Naive thymus-derived CD4-positive, alpha-beta T cell (primary cell): ENCODE results near the gene TMEM45A. TPM values are rescaled to one million over a fixed set of nuclear protein-coding genes. Genes with fewer than 3 reads are reported as not detected.

ENCODE experiments used
- ATAC-seq: fragments of 150-1000 bp; cut with Tn5 transposase; 2 replicates; pipeline ENCODE4 v1.10.0; 2021; ENCODE audit warnings: mild to moderate bottlenecking, moderate library complexity
- CTCF ChIA-PET: fragments of 350-600 bp; sonication (Branson Sonifier 250); formaldehyde crosslinking; loops from one replicate; lab custom pipeline; 2021; ENCODE audit warnings: antibody characterized with exemption; lab: Charles Lee
- POLR2A ChIA-PET: fragments of 350-600 bp; sonication (Branson Sonifier 250); formaldehyde crosslinking; loops from one replicate; lab custom pipeline; 2021; ENCODE audit warnings: antibody characterized with exemption, inconsistent platforms; lab: Charles Lee
- DNase-seq, 9 donors: peaks; one replicate each; pipeline versions ENCODE4 v3.0.0 to v3.0.0-alpha.2; 2020 to 2022; ENCODE audit warnings: mixed read lengths in 1 of 9
- H3K27ac ChIP-seq: one replicate; pipeline ENCODE4 v1.7.0; 2013; ENCODE audit warnings: mild to moderate bottlenecking, low read depth, low read length, moderate library complexity
- H3K27me3 ChIP-seq, 2 donors: one replicate each; pipeline ENCODE4 v1.7.0; 2013; ENCODE audit warnings: low read length in 2 of 2, mild to moderate bottlenecking in 2 of 2, moderate library complexity in 2 of 2; ENCODE audit not compliant: control insufficient read depth in 2 of 2, insufficient read depth in 2 of 2
- H3K36me3 ChIP-seq, 3 experiments: 1 replicate in 2 of 3; 2 replicates in 1 of 3; pipeline ENCODE4 v1.7.0; 2013; ENCODE audit warnings: low read length in 3 of 3, mild to moderate bottlenecking in 3 of 3, moderate library complexity in 1 of 3; ENCODE audit not compliant: insufficient read depth in 3 of 3, control insufficient read depth in 2 of 3
- H3K4me1 ChIP-seq, 2 donors: one replicate each; pipeline ENCODE4 v1.7.0; 2013; ENCODE audit warnings: low read length in 2 of 2, mild to moderate bottlenecking in 2 of 2, moderate library complexity in 1 of 2; ENCODE audit not compliant: control insufficient read depth in 2 of 2, insufficient read depth in 2 of 2
- H3K4me3 ChIP-seq: 2 replicates; pipeline ENCODE4 v1.7.0; 2013; ENCODE audit warnings: mild to moderate bottlenecking, low read length
- H3K9me3 ChIP-seq, 3 experiments: 1 replicate in 2 of 3; 2 replicates in 1 of 3; pipeline ENCODE4 v1.7.0; 2013; ENCODE audit warnings: low read length in 3 of 3; ENCODE audit not compliant: control insufficient read depth in 2 of 3
- H3K27ac Mint-ChIP-seq, 9 donors: one replicate each; pipeline ENCODE4 v1.8.0; 2020 to 2022; ENCODE audit warnings: mixed read lengths in 9 of 9, mild to moderate bottlenecking in 8 of 9, moderate library complexity in 5 of 9, inconsistent platforms in 2 of 9
- H3K27me3 Mint-ChIP-seq, 5 donors: one replicate each; pipeline ENCODE4 v1.8.0; 2021 to 2022; ENCODE audit warnings: mixed read lengths in 5 of 5, mild to moderate bottlenecking in 1 of 5
- H3K36me3 Mint-ChIP-seq, 5 donors: one replicate each; pipeline ENCODE4 v1.8.0; 2020 to 2022; ENCODE audit warnings: mixed read lengths in 5 of 5, mild to moderate bottlenecking in 3 of 5, inconsistent platforms in 1 of 5
- H3K4me1 Mint-ChIP-seq, 7 donors: one replicate each; pipeline ENCODE4 v1.8.0; 2020 to 2022; ENCODE audit warnings: mixed read lengths in 7 of 7, mild to moderate bottlenecking in 3 of 7, inconsistent platforms in 1 of 7
- H3K4me3 Mint-ChIP-seq, 10 donors: one replicate each; pipeline ENCODE4 v1.8.0; 2020 to 2022; ENCODE audit warnings: mild to moderate bottlenecking in 10 of 10, mixed read lengths in 10 of 10, moderate library complexity in 6 of 10, inconsistent platforms in 2 of 10
- H3K9me3 Mint-ChIP-seq, 11 donors: one replicate each; pipeline ENCODE4 v1.8.0; 2020 to 2022; ENCODE audit warnings: mixed read lengths in 11 of 11, mild to moderate bottlenecking in 4 of 11, inconsistent platforms in 1 of 11, moderate library complexity in 1 of 11
- intact Hi-C, 2 donors: fragments of 100-400 bp; cut with micrococcal nuclease; formaldehyde crosslinking; loops; one replicate each; pipeline ENCODE4 v1.15.1; 2023
- polyA plus RNA-seq, 2 donors: library from polyadenylated mRNA; unstranded; fragments of 300-500 nt; fragmentation: Illumina TruSeq; gene quantifications; one replicate each; pipeline ENCODE4 v1.2.3, GENCODE V29; 2021
- total RNA-seq, 6 experiments: library from RNA in 5 of 6; stranded (reverse) in 5 of 6; gene quantifications; 1 replicate in 5 of 6; 2 replicates in 1 of 6; pipeline ENCODE4 v1.2.3 and lab custom pipeline; 2021 to 2026

Gene TMEM45A
- total and polyA plus RNA-seq, 7 experiments from 2014 or later: 0.11 to 0.44 (median 0.21) TPM; not detected in 2

DNA sequence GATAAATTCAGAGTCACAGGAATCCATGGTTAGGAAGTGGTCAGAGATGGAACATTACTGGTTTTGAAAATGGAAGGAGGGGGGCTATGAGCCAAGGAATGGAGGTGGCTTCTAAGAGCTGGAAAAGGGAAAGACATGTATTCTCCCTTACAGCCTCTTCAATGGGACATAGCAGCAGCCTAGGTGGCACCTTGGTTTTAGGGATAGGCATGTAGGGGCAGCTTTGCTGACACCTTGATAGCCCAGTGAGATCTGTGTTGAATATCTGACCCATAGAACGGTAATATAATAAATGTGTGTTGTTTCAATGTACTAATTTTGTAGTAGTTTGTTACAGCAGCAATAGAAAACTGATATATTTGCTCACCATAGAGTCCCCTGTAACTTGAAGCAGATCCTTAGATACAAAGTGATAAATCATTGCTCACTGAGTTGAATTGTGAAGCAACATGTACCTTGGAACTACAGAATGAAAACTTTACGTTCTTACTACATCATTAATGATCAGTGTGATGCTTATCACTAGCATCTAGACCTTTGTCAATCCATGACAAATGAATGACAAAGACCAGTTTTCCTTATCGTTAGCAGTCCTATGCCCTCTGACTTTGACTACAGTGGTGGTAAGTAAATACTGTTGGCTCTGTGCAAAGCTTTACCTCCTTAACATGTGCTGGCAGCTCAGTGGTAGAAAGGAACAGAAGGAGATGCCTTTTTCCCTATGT, 53.8 kb downstream of the TMEM45A start:
- no peak for DNase-seq
- CTCF ChIA-PET: no interaction called here

GRCh38 chr3:100548053-100548452, 55.6 kb downstream of the TMEM45A start:
- H3K4me3 Mint-ChIP-seq: no peak overlapping the region
- ChIA-PET CTCF (no interaction called here), POLR2A (no interaction called here)
- intact Hi-C loops: no loop called here
- no peak for ATAC-seq
- no peak for DNase-seq
- Histone ChIP-seq H3K4me3 (no peak overlapping the region), H3K9me3 (no peaks in the 10 kb centered on the region), H3K27me3 (no peaks in the 10 kb centered on the region), H3K36me3 (no peaks in the 10 kb centered on the region), H3K4me1 (no peaks in the 10 kb centered on the region), H3K27ac (no peak overlapping the region)
- peaks cover 0 to 5% (median 0%) of the 10 kb centered on the region in 11 donors for H3K9me3 Mint-ChIP-seq
- no peaks in the 10 kb centered on the region for H3K36me3 Mint-ChIP-seq
- no peaks in the 10 kb centered on the region for H3K4me1 Mint-ChIP-seq
- no peak overlapping the region for H3K27ac Mint-ChIP-seq
- peaks cover 12 to 35% (median 17%) of the 10 kb centered on the region in 5 donors for H3K27me3 Mint-ChIP-seq

More for the DNA sequence above, 53.8 kb downstream of the TMEM45A start:
- H3K27ac Mint-ChIP-seq: no peak overlapping the region
- ATAC-seq: no peak
- H3K9me3 ChIP-seq: no peaks in the 10 kb centered on the region
- peaks cover 17 to 43% (median 18%) of the 10 kb centered on the region in 5 donors for H3K27me3 Mint-ChIP-seq
- no peak overlapping the region for H3K4me3 ChIP-seq
- H3K4me1 ChIP-seq: no peaks in the 10 kb centered on the region
- no peak overlapping the region for H3K4me3 Mint-ChIP-seq
- H3K9me3 Mint-ChIP-seq: peaks cover 0 to 6% (median 0%) of the 10 kb centered on the region in 11 donors
- intact Hi-C loops: no loop called here
- no peaks in the 10 kb centered on the region for H3K4me1 Mint-ChIP-seq
- POLR2A ChIA-PET: interaction anchor here (0.6 kb wide), 1 partner anchor 51 kb away, joined by 3 read pairs; no protein-coding TSS in a partner anchor
- no peaks in the 10 kb centered on the region for H3K36me3 Mint-ChIP-seq
- no peaks in the 10 kb centered on the region for H3K36me3 ChIP-seq
- H3K27me3 ChIP-seq: no peaks in the 10 kb centered on the region
- no peak overlapping the region for H3K27ac ChIP-seq

DNA sequence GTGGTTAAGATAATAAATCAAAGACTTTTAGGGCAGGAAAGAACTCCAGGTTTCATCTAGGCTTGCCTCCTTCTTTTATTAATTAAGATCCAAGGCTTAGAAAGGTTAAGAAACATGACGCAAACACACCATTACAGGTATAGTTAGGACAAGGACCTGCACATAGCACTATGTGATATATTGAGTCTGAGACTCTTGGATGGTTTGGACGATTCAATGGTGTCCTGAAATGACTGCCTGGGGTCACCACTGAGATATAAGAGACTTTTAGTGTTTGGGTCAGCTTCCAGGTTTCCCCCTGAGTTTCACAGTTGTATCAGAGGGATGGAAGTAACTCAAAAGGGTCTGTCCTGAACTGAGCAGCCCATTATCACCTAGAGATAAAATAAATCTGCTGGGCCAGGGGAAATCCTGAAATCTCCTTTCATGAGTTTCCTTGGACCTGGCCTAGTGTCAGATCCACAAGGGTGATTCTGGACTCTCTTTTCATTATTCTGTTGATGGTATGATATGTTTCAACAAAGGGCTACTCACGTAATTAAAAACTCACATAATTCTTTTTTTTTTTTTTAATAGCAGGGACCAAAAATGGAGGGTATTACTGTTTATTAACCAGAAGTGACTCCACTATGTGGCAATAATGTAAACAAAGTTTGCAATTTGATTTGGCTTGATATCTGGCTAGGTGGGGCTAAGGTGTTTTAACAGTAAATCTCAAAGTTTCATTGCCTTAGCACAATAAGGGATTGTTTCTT, 61.4 kb downstream of the TMEM45A start:
- Histone ChIP-seq H3K4me1 (no peaks in the 10 kb centered on the region), H3K27ac (no peak overlapping the region), H3K36me3 (no peaks in the 10 kb centered on the region), H3K4me3 (no peak overlapping the region), H3K9me3 (no peaks in the 10 kb centered on the region), H3K27me3 (no peaks in the 10 kb centered on the region)
- ChIA-PET POLR2A (no interaction called here), CTCF (no interaction called here)
- H3K4me1 Mint-ChIP-seq: no peaks in the 10 kb centered on the region
- H3K9me3 Mint-ChIP-seq: peaks cover 0 to 5% (median 0%) of the 10 kb centered on the region in 11 donors
- H3K36me3 Mint-ChIP-seq: no peaks in the 10 kb centered on the region
- intact Hi-C loops: no loop called here
- no peak overlapping the region for H3K27ac Mint-ChIP-seq
- no peak overlapping the region for H3K4me3 Mint-ChIP-seq
- DNase-seq: no peak
- H3K27me3 Mint-ChIP-seq: peaks cover 0 to 11% (median 3%) of the 10 kb centered on the region in 5 donors
- ATAC-seq: no peak

DNA sequence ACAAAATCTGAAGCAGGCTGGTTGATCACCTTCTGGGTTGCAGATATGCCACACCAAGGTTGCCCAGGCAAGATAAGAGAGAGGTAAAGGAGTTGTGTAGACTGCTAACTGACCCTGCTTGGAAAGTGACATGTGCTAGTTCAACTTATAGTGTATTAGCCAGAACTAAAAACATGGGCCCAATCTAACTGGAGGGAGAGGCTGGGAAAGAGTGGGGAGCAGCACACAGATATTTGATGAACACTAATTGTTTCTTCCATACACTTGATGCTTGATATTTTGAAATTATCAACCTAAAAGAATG, 61.9 kb downstream of the TMEM45A start:
- Mint-ChIP-seq H3K4me3 (no peak overlapping the region), H3K9me3 (peaks cover 0 to 4% (median 0%) of the 10 kb centered on the region in 11 donors), H3K4me1 (no peaks in the 10 kb centered on the region), H3K27me3 (peaks cover 0 to 8% (median 3%) of the 10 kb centered on the region in 5 donors), H3K27ac (no peak overlapping the region), H3K36me3 (no peaks in the 10 kb centered on the region)
- intact Hi-C loops: no loop called here
- ChIA-PET CTCF (no interaction called here), POLR2A (no interaction called here)
- Histone ChIP-seq H3K27me3 (no peaks in the 10 kb centered on the region), H3K9me3 (no peaks in the 10 kb centered on the region), H3K4me1 (no peaks in the 10 kb centered on the region), H3K36me3 (no peaks in the 10 kb centered on the region), H3K4me3 (no peak overlapping the region), H3K27ac (no peak overlapping the region)
- no peak for DNase-seq
- no peak for ATAC-seq

DNA sequence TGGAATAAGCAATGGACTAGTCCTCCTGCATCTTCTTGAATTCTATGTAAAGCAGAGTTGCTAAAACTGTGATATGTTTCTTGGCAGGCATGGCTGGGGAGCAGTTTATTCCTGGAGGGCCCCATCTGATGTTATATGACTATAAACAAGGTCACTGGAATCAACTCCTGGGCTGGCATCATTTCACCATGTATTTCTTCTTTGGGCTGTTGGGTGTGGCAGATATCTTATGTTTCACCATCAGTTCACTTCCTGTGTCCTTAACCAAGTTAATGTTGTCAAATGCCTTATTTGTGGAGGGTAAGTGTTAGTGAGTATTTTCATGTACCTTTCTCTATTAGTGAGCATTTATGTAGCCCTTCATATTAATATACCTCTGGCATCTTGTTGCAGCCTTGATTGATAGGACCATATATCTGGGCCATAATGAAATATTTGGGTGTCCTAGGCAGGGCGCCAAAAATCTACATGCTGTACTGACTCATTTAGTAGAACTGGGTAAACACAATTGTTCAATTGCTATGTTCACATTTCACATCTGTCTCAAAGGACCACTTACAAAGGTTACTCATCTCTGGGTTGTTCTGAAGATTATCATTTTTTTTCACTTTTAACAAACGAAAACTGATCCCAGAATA, 64.4 kb downstream of the TMEM45A start:
- Mint-ChIP-seq H3K27me3 (peaks cover 0 to 4% (median 0%) of the 10 kb centered on the region in 5 donors), H3K27ac (no peak overlapping the region), H3K4me1 (peaks cover 0 to 1% (median 0%) of the 10 kb centered on the region in 7 donors), H3K36me3 (no peaks in the 10 kb centered on the region), H3K4me3 (no peak overlapping the region), H3K9me3 (no peaks in the 10 kb centered on the region)
- Histone ChIP-seq H3K36me3 (no peaks in the 10 kb centered on the region), H3K4me1 (no peaks in the 10 kb centered on the region), H3K27me3 (no peaks in the 10 kb centered on the region), H3K4me3 (no peak overlapping the region), H3K27ac (no peak overlapping the region), H3K9me3 (no peaks in the 10 kb centered on the region)
- intact Hi-C loops: no loop called here
- ChIA-PET POLR2A (no interaction called here), CTCF (interaction anchor here (0.6 kb wide), 1 partner anchor 33 kb away, joined by 3 read pairs; no protein-coding TSS in a partner anchor)
- no peak for DNase-seq
- no peak for ATAC-seq

GRCh38 chr3:100558233-100558632, 65.8 kb downstream of the TMEM45A start:
- ChIA-PET POLR2A (no interaction called here), CTCF (no interaction called here)
- DNase-seq: no peak
- H3K27ac ChIP-seq: no peak overlapping the region
- no peaks in the 10 kb centered on the region for H3K9me3 ChIP-seq
- H3K27me3 ChIP-seq: no peaks in the 10 kb centered on the region
- no peak for ATAC-seq
- Mint-ChIP-seq H3K27ac (no peak overlapping the region), H3K27me3 (peaks cover 0 to 4% (median 0%) of the 10 kb centered on the region in 5 donors), H3K4me3 (no peak overlapping the region), H3K36me3 (no peaks in the 10 kb centered on the region), H3K9me3 (no peaks in the 10 kb centered on the region), H3K4me1 (peaks cover 0 to 1% (median 0%) of the 10 kb centered on the region in 7 donors)
- no peak overlapping the region for H3K4me3 ChIP-seq
- no peaks in the 10 kb centered on the region for H3K4me1 ChIP-seq
- intact Hi-C loops: no loop called here
- no peaks in the 10 kb centered on the region for H3K36me3 ChIP-seq
